GM12891 (cell line): ENCODE results near the gene MIEN1.

Experiments
- POLR2A ChIP-seq: IDR thresholded peaks from 2 replicates; pipeline ENCODE4 v1.6.1; 2011; ENCODE audit warnings: low read depth, low read length, control low read depth
- TAF1 ChIP-seq: IDR thresholded peaks from 2 replicates; pipeline ENCODE4 v1.6.1; 2011; ENCODE audit warnings: low read depth, low read length, control low read depth

- TF ChIP-seq POLR2A: no peak
- TF ChIP-seq TAF1: no peak
These were observed 39.7 kb upstream of the MIEN1 start for GRCh38 chr17:39769974-39770587.
